ENCODE results near the gene APIP. TPM values are rescaled to one million over a fixed set of nuclear protein-coding genes. Genes with fewer than 3 reads are reported as not detected.

The APIP gene
- total RNA-seq (2021; fragmentation: NEBNext Ultra II Directional; extraction: Animal tissue kit (Norgen Biotek cat#: 25700)), result 25.7 and 25.9 TPM in 2 replicates
- 6.4 and 10.4 TPM in 2 replicates for polyA plus RNA-seq (2011; rRNA removed)
- 19.2 TPM for polyA plus RNA-seq (2011; cell fraction: cytosol; rRNA removed)
- 4.2 TPM for polyA plus RNA-seq (2011; cell fraction: nucleus; rRNA removed)
- polyA plus RNA-seq (2012, experiment 1 of 2), result 15.2 to 28.5 TPM (median 19.7 TPM) in 4 replicates
- polyA plus RNA-seq (2012, experiment 2 of 2), result 6.6 TPM
- 22.7 TPM for polyA plus RNA-seq (2013, experiment 1 of 2)
- 21.6 TPM for polyA plus RNA-seq (2013, experiment 2 of 2)
- polyA minus RNA-seq (2011; rRNA and poly(A)+ RNA removed), result 4.3 and 6.2 TPM in 2 replicates
- polyA minus RNA-seq (2011; cell fraction: cytosol; rRNA and poly(A)+ RNA removed), result 7.6 TPM
- 3.6 TPM for polyA minus RNA-seq (2011; cell fraction: nucleus; rRNA and poly(A)+ RNA removed)
- long read RNA-seq, experiment 1, transcript APIP-202 (6 exons, 1,042 nt), result minor isoform, 5 of 33 reads
- long read RNA-seq, experiment 1, transcript APIP-201 (7 exons, 1,366 nt), result major isoform, 14 of 33 reads
- long read RNA-seq, experiment 1, partial matches to known transcripts, result 9 of 33 reads
- long read RNA-seq, experiment 1, other reads (novel, unspliced or antisense), result 5 of 33 reads
- long read RNA-seq, experiment 2, transcript APIP-202 (6 exons, 1,042 nt), result minor isoform, 11 of 67 reads
- long read RNA-seq, experiment 2, transcript APIP-201 (7 exons, 1,366 nt), result major isoform, 49 of 67 reads
- long read RNA-seq, experiment 2, partial matches to known transcripts, result 2 of 67 reads
- long read RNA-seq, experiment 2, other reads (novel, unspliced or antisense), result 5 of 67 reads

GRCh38 chr11:34916015-34916842 is at the start of gene APIP, which contains the start of gene PDHX:
Gene APIP, minus strand, starts transcription at chr11:34916379. Its CDS starts 95 bp downstream, at chr11:34916284.
Gene PDHX, plus strand, starts transcription at chr11:34916618. Its CDS starts 38 bp downstream, at chr11:34916656.
- peak within 1 kb of the TSS; percentile 96 for H3K56ac ChIP-seq (replicated peaks; ENCODE audit: insufficient read length, low read depth, low read length)
- H4K20me1 ChIP-seq (replicated peaks in 1 of 2; ENCODE audit: control insufficient read depth in 1 of 2, insufficient read depth in 2 of 2, low read length in 2 of 2), result peaks cover 1 to 2% of the 10 kb centered on the region in 2 experiments
- peak within 1 kb of the TSS; percentile 99 for H4K5ac ChIP-seq (ENCODE audit: insufficient read length, low read depth, low read length)
- H2BK15ac ChIP-seq (ENCODE audit: low read length), result peak within 1 kb of the TSS; percentile 33; the same call in 1 of the 2 replicates
- H4K8ac ChIP-seq (ENCODE audit: extremely low read depth, insufficient read depth, low read length), result peak within 1 kb of the TSS; percentile 97
- H3K9ac ChIP-seq (replicated peaks in 1 of 4; ENCODE audit: extremely low read depth in 1 of 4, low read depth in 3 of 4, low read length in 3 of 4), result peak within 1 kb of the TSS; percentile 76 to 97 (median 96)
- 1% methylated on average over 42 of the region's 79 CpGs; no CpG with 5 or more reads in 1 of the 2 experiments for WGBS, 2 experiments (ENCODE audit: extremely low coverage in 1 of 2, insufficient coverage in 1 of 2, insufficient read length in 1 of 2, insufficient replicate concordance in 2 of 2, low coverage in 1 of 2, low lambda C conversion rate in 2 of 2, missing lambda C conversion rate in 1 of 2)
- H3K27me3 ChIP-seq (replicated peaks in 1 of 4; ENCODE audit: control insufficient read depth in 3 of 4, extremely low read depth in 1 of 4, insufficient read depth in 3 of 4, low read length in 3 of 4), result no peaks in the 10 kb centered on the region
- CTCF ChIA-PET (ENCODE audit: partially characterized antibody), result interaction anchor here (0.8 to 1.6 kb wide), 3 partner anchors 17 to 330 kb away, joined by 3 to 8 read pairs (median 3); no protein-coding TSS in a partner anchor
- peak within 1 kb of the TSS; percentile 82 for H2AFZ ChIP-seq (ENCODE audit: low read length)
- H3K4me1 ChIP-seq (replicated peaks in 1 of 4; ENCODE audit: control insufficient read depth in 3 of 4, insufficient read depth in 4 of 4, low read length in 3 of 4), result peaks cover 0 to 4% (median 1%) of the 10 kb centered on the region in 4 experiments; a peak in 2 of 7 replicates
- peak within 1 kb of the TSS; percentile 60; the same call in 1 of the 2 replicates for H2BK12ac ChIP-seq (ENCODE audit: low read depth, low read length)
- H3K23me2 ChIP-seq (ENCODE audit: low read depth, low read length), result peaks cover 4% of the 10 kb centered on the region
- no peak within 1 kb of the TSS for H2BK20ac ChIP-seq (ENCODE audit: low read length)
- FAIRE-seq, result no peak
- peak within 1 kb of the TSS; percentile 98 for H2BK5ac ChIP-seq (ENCODE audit: low read depth, low read length)
- H2BK120ac ChIP-seq (replicated peaks; ENCODE audit: low read depth, low read length), result no peak within 1 kb of the TSS
- POLR2A ChIA-PET (ENCODE audit: partially characterized antibody), result interaction anchor here (0.6 to 2.6 kb wide), 13 partner anchors 9 to 483 kb away, joined by 3 to 23 read pairs (median 4); partner anchors contain the start of gene CAT
- peak within 1 kb of the TSS; percentile 21 for H3K4ac ChIP-seq (replicated peaks; ENCODE audit: insufficient read length, low read depth, low read length)
- peak within 1 kb of the TSS; percentile 95 for H3K27ac ChIP-seq (ENCODE audit: low read depth, low read length)
- H3K14ac ChIP-seq (ENCODE audit: insufficient read length), result no peak within 1 kb of the TSS
- DNase-seq (ENCODE audit: low read depth in 1 of 2, low spot score in 2 of 2), result peak; percentile 98 to 99
- H3K4me3 ChIP-seq (ENCODE audit: extremely low read depth in 1 of 4, insufficient read depth in 2 of 4, low read depth in 3 of 4, low read length in 4 of 4), result peak within 1 kb of the TSS; percentile 88 to 98 (median 94)
- H3K79me1 ChIP-seq (ENCODE audit: low read depth, low read length), result peaks cover 6% of the 10 kb centered on the region; the same call in 1 of the 2 replicates
- no peak within 1 kb of the TSS for H3K23ac ChIP-seq (ENCODE audit: insufficient read length)
- H2AK5ac ChIP-seq (ENCODE audit: low read depth, low read length), result no peak within 1 kb of the TSS
- no peaks in the 10 kb centered on the region for H3K9me3 ChIP-seq (ENCODE audit: insufficient read depth in 2 of 2, low read depth in 1 of 2, low read length in 1 of 2)
- peak within 1 kb of the TSS; percentile 92 for H4K91ac ChIP-seq (replicated peaks; ENCODE audit: insufficient read length, low read length)
- peaks cover 0 to 4% (median 0%) of the 10 kb centered on the region in 4 experiments; a peak in 1 of 8 replicates for H3K36me3 ChIP-seq (ENCODE audit: control insufficient read depth in 2 of 4, insufficient read depth in 4 of 4, low read length in 3 of 4)
- H3K4me2 ChIP-seq (ENCODE audit: insufficient read depth in 1 of 2, low read depth in 2 of 2, low read length in 2 of 2), result peak within 1 kb of the TSS; percentile 83 to 92
- peak within 1 kb of the TSS; percentile 96 for H3K18ac ChIP-seq (ENCODE audit: extremely low read depth, low read length)
- H3K79me2 ChIP-seq (ENCODE audit: control insufficient read depth in 1 of 2, insufficient read depth in 2 of 2, low read length in 2 of 2), result peaks cover 7 to 56% of the 10 kb centered on the region in 2 experiments; a peak in 3 of 4 replicates
- TF ChIP-seq SIX5 (IDR thresholded peaks at IDR 0.05; ENCODE audit: low read depth, low read length) (no peak), SRF (IDR thresholded peaks at IDR 0.05; ENCODE audit: low read depth, low read length) (no peak), SIRT6 (IDR thresholded peaks at IDR 0.05; ENCODE audit: low read length) (no peak), POLR2A (IDR thresholded peaks at IDR 0.05; ENCODE audit: control extremely low read depth in 1 of 2, low read depth in 2 of 2, low read length in 2 of 2) (peak; percentile 93 to 98), CBX5 (IDR thresholded peaks at IDR 0.05; ENCODE audit: low read depth, low read length) (no peak), MAX (IDR thresholded peaks at IDR 0.05) (peak; percentile 11; the same call in 1 of the 2 replicates), RBBP5 (IDR thresholded peaks at IDR 0.05; ENCODE audit: borderline replicate concordance, low read depth, low read length) (peak; percentile 91; the same call in 1 of the 2 replicates), JUN (IDR thresholded peaks at IDR 0.05; ENCODE audit: low read depth, low read length) (no peak)
